ENCODE data around the gene IKBKG.

IKBKG gene

DNA sequence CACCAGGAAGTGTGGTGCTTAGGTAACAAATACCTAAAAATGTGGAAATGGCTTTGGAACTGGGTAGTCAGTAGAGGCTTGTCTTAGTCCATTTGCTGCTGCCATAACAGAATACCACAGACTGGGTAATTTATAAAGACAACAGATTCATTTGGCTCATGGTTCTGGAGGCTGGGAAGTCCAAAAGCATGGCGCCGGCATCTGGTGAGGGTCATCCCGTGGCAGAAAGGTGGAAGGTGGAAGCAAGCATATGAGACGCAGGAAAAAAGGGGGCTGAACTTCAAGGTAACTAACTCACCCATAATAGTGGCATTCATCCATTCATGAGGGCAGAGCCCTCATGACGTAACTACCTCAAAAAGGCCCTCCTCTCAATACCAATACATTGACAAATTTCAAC, 38.0 kb upstream of the IKBKG start:
- no peak overlapping the region for H3K4me3 ChIP-seq (ENCODE audit: low read depth, low read length)
- H3K36me3 ChIP-seq (ENCODE audit: control insufficient read depth in 2 of 2, insufficient read depth in 1 of 2, low read length in 2 of 2): peaks cover 4 to 43% of the 10 kb centered on the region in 2 experiments; a peak in 2 of 3 replicates
- ChIA-PET POLR2A (no interaction called here), CTCF (no interaction called here)
- no peaks in the 10 kb centered on the region for H3K9me3 ChIP-seq (ENCODE audit: control insufficient read depth, insufficient read depth, low read depth, low read length)
- H3K4me1 ChIP-seq (ENCODE audit: control insufficient read depth, insufficient read depth, low read length): no peaks in the 10 kb centered on the region
- TF ChIP-seq ZBTB17 (tag by site-specific recombination; IDR thresholded peaks at IDR 0.05) (no peak), ZNF10 (tag by site-specific recombination; IDR thresholded peaks at IDR 0.05) (peak; percentile 82)
- H3K27ac ChIP-seq (ENCODE audit: extremely low read depth, low read depth, low read length): no peak overlapping the region

DNA sequence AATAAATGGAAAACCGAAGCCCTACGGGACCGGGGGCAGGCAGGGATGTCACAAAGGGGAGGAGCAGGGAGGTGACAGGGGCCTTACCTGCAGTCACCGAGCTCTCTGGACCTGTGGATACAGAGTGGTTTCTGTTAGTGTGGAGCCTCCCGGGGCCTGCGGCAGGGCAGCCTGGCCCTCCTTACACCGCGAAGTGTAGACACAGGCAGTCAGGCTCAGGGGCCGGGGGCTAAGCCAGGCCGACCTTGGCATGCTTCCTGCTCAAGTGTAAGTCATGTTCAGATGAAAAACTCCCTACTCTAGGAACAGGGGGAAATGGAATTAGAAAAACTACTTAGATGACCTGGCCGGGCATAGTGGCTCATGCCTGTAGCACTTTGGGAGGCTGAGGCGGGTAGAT, 35.7 kb upstream of the IKBKG start:
- peaks cover 3% of the 10 kb centered on the region; the same call in 1 of the 2 replicates for H3K4me1 ChIP-seq (ENCODE audit: control insufficient read depth, insufficient read depth, low read length)
- H3K36me3 ChIP-seq (ENCODE audit: control insufficient read depth in 2 of 2, insufficient read depth in 1 of 2, low read length in 2 of 2): peaks cover 4 to 40% of the 10 kb centered on the region in 2 experiments; a peak in 2 of 3 replicates
- H3K27ac ChIP-seq (ENCODE audit: extremely low read depth, low read depth, low read length): no peak overlapping the region
- H3K4me3 ChIP-seq (ENCODE audit: low read depth, low read length): no peak overlapping the region
- POLR2A ChIA-PET: interaction anchor here (1.9 kb wide), 1 partner anchor 21 kb away, joined by 6 read pairs; the partner anchor contains the start of gene SLC10A3
- TF ChIP-seq, protein P1, sequence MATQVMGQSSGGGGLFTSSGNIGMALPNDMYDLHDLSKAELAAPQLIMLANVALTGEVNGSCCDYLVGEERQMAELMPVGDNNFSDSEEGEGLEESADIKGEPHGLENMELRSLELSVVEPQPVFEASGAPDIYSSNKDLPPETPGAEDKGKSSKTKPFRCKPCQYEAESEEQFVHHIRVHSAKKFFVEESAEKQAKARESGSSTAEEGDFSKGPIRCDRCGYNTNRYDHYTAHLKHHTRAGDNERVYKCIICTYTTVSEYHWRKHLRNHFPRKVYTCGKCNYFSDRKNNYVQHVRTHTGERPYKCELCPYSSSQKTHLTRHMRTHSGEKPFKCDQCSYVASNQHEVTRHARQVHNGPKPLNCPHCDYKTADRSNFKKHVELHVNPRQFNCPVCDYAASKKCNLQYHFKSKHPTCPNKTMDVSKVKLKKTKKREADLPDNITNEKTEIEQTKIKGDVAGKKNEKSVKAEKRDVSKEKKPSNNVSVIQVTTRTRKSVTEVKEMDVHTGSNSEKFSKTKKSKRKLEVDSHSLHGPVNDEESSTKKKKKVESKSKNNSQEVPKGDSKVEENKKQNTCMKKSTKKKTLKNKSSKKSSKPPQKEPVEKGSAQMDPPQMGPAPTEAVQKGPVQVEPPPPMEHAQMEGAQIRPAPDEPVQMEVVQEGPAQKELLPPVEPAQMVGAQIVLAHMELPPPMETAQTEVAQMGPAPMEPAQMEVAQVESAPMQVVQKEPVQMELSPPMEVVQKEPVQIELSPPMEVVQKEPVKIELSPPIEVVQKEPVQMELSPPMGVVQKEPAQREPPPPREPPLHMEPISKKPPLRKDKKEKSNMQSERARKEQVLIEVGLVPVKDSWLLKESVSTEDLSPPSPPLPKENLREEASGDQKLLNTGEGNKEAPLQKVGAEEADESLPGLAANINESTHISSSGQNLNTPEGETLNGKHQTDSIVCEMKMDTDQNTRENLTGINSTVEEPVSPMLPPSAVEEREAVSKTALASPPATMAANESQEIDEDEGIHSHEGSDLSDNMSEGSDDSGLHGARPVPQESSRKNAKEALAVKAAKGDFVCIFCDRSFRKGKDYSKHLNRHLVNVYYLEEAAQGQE (tag by site-specific recombination; IDR thresholded peaks at IDR 0.05): no peak
- TF ChIP-seq, protein P2, sequence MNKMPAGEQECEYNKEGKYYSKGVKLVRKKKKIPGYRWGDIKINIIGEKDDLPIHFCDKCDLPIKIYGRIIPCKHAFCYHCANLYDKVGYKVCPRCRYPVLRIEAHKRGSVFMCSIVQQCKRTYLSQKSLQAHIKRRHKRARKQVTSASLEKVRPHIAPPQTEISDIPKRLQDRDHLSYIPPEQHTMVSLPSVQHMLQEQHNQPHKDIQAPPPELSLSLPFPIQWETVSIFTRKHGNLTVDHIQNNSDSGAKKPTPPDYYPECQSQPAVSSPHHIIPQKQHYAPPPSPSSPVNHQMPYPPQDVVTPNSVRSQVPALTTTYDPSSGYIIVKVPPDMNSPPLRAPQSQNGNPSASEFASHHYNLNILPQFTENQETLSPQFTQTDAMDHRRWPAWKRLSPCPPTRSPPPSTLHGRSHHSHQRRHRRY (tag by site-specific recombination; IDR thresholded peaks at IDR 0.05): no peak
- TF ChIP-seq ZNF830 (tag by site-specific recombination; IDR thresholded peaks at IDR 0.05; ENCODE audit: low read depth) (no peak), ZNF433 (tag by site-specific recombination; IDR thresholded peaks at IDR 0.05; ENCODE audit: low read depth) (no peak), ZNF747 (tag by site-specific recombination; IDR thresholded peaks at IDR 0.05) (no peak), ZNF529 (tag by site-specific recombination; IDR thresholded peaks at IDR 0.05; ENCODE audit: insufficient replicate concordance) (no peak), ZNF558 (tag by site-specific recombination; IDR thresholded peaks at IDR 0.05) (no peak), ZNF335 (tag by site-specific recombination; conservative IDR thresholded peaks at IDR 0.05) (no peak), ZFHX2 (tag by site-specific recombination; conservative IDR thresholded peaks at IDR 0.05) (no peak), ZNF658 (tag by site-specific recombination; IDR thresholded peaks at IDR 0.05) (no peak), GLI4 (tag by site-specific recombination; IDR thresholded peaks at IDR 0.05) (no peak), ZNF155 (tag by site-specific recombination; IDR thresholded peaks at IDR 0.05) (no peak)
- TF ChIP-seq, protein P3, sequence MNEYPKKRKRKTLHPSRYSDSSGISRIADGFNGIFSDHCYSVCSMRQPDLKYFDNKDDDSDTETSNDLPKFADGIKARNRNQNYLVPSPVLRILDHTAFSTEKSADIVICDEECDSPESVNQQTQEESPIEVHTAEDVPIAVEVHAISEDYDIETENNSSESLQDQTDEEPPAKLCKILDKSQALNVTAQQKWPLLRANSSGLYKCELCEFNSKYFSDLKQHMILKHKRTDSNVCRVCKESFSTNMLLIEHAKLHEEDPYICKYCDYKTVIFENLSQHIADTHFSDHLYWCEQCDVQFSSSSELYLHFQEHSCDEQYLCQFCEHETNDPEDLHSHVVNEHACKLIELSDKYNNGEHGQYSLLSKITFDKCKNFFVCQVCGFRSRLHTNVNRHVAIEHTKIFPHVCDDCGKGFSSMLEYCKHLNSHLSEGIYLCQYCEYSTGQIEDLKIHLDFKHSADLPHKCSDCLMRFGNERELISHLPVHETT (tag by site-specific recombination; IDR thresholded peaks at IDR 0.05): no peak
- TF ChIP-seq, protein P4, sequence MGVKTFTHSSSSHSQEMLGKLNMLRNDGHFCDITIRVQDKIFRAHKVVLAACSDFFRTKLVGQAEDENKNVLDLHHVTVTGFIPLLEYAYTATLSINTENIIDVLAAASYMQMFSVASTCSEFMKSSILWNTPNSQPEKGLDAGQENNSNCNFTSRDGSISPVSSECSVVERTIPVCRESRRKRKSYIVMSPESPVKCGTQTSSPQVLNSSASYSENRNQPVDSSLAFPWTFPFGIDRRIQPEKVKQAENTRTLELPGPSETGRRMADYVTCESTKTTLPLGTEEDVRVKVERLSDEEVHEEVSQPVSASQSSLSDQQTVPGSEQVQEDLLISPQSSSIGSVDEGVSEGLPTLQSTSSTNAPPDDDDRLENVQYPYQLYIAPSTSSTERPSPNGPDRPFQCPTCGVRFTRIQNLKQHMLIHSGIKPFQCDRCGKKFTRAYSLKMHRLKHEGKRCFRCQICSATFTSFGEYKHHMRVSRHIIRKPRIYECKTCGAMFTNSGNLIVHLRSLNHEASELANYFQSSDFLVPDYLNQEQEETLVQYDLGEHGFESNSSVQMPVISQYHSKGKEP (tag by site-specific recombination; IDR thresholded peaks at IDR 0.05): no peak
- TF ChIP-seq, protein P5, sequence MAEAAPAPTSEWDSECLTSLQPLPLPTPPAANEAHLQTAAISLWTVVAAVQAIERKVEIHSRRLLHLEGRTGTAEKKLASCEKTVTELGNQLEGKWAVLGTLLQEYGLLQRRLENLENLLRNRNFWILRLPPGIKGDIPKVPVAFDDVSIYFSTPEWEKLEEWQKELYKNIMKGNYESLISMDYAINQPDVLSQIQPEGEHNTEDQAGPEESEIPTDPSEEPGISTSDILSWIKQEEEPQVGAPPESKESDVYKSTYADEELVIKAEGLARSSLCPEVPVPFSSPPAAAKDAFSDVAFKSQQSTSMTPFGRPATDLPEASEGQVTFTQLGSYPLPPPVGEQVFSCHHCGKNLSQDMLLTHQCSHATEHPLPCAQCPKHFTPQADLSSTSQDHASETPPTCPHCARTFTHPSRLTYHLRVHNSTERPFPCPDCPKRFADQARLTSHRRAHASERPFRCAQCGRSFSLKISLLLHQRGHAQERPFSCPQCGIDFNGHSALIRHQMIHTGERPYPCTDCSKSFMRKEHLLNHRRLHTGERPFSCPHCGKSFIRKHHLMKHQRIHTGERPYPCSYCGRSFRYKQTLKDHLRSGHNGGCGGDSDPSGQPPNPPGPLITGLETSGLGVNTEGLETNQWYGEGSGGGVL (tag by site-specific recombination; IDR thresholded peaks at IDR 0.05): no peak
- TF ChIP-seq, protein P6, sequence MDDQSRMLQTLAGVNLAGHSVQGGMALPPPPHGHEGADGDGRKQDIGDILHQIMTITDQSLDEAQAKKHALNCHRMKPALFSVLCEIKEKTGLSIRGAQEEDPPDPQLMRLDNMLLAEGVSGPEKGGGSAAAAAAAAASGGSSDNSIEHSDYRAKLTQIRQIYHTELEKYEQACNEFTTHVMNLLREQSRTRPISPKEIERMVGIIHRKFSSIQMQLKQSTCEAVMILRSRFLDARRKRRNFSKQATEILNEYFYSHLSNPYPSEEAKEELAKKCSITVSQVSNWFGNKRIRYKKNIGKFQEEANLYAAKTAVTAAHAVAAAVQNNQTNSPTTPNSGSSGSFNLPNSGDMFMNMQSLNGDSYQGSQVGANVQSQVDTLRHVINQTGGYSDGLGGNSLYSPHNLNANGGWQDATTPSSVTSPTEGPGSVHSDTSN (CRISPR knock-in tag; IDR thresholded peaks at IDR 0.05): no peak
- H3K9me3 ChIP-seq (ENCODE audit: control insufficient read depth, insufficient read depth, low read depth, low read length): no peaks in the 10 kb centered on the region
- CTCF ChIA-PET: interaction anchor here (0.7 kb wide), 1 partner anchor 32 kb away, joined by 3 read pairs; no protein-coding TSS in a partner anchor
